ENCODE results near the gene DOCK2. TPM values are rescaled to one million over a fixed set of nuclear protein-coding genes. Genes with fewer than 3 reads are reported as not detected.
"Not testable (repeated sequence)": the region's sequence is repeated elsewhere in the genome, so short reads cannot be mapped to it uniquely, and the experiment has no call there.

The DOCK2 gene
- total and polyA plus RNA-seq, 4 donors, result 1.6 to 53.7 (median 21.6) TPM

GRCh38 chr5:170082701-170083100, 445.6 kb downstream of the DOCK2 start:
- ATAC-seq (ENCODE audit: low FRiP score), result no peak
- Histone ChIP-seq H3K4me3 (ENCODE audit: low read length in 2 of 2) (no peak overlapping the region), H3K9me3 (ENCODE audit: control insufficient read depth, low read length) (no peaks in the 10 kb centered on the region), H3K27ac (ENCODE audit: low read depth in 1 of 2, low read length in 2 of 2) (no peak overlapping the region), H3K4me1 (ENCODE audit: control insufficient read depth in 1 of 2, insufficient read depth in 2 of 2, low read length in 2 of 2) (no peaks in the 10 kb centered on the region), H3K27me3 (ENCODE audit: control insufficient read depth in 1 of 2, insufficient read depth in 2 of 2, low read length in 1 of 2) (no peaks in the 10 kb centered on the region), H3K36me3 (ENCODE audit: control insufficient read depth in 1 of 2, insufficient read depth in 2 of 2, low read length in 1 of 2) (no peaks in the 10 kb centered on the region)
- no peak for DNase-seq
- intact Hi-C loops (cut with DNase I), result no loop called here
- 80 to 85% methylated on average over 7 of the region's 7 CpGs for WGBS, 2 donors

- H3K27me3 ChIP-seq (ENCODE audit: control insufficient read depth in 1 of 2, insufficient read depth in 2 of 2, low read length in 1 of 2), result no peaks in the 10 kb centered on the region
- H3K27ac ChIP-seq (ENCODE audit: low read depth in 1 of 2, low read length in 2 of 2), result no peak overlapping the region
- H3K9me3 ChIP-seq (ENCODE audit: control insufficient read depth, low read length), result peaks cover 2% of the 10 kb centered on the region
- intact Hi-C loops (cut with DNase I), result no loop called here
- WGBS, 2 donors, result 81 to 86% methylated on average over 3 of the region's 3 CpGs
- no peak for ATAC-seq (ENCODE audit: low FRiP score)
- no peak for DNase-seq
- no peaks in the 10 kb centered on the region for H3K4me1 ChIP-seq (ENCODE audit: control insufficient read depth in 1 of 2, insufficient read depth in 2 of 2, low read length in 2 of 2)
- H3K4me3 ChIP-seq (ENCODE audit: low read length in 2 of 2), result no peak overlapping the region
- H3K36me3 ChIP-seq (ENCODE audit: control insufficient read depth in 1 of 2, insufficient read depth in 2 of 2, low read length in 1 of 2), result no peaks in the 10 kb centered on the region
Observed at GRCh38 chr5:170087168-170087817, 450.2 kb downstream of the DOCK2 start.

- peak; percentile 24 for ATAC-seq (ENCODE audit: low FRiP score)
- intact Hi-C loops (cut with DNase I), result no loop called here
- no peak for DNase-seq
Observed at GRCh38 chr5:170092455-170093101, 455.5 kb downstream of the DOCK2 start.

GRCh38 chr5:170094329-170094728, 457.3 kb downstream of the DOCK2 start:
- H3K9me3 ChIP-seq (ENCODE audit: control insufficient read depth, low read length); H3K36me3 ChIP-seq (ENCODE audit: control insufficient read depth in 1 of 2, insufficient read depth in 2 of 2, low read length in 1 of 2); H3K27me3 ChIP-seq (ENCODE audit: control insufficient read depth in 1 of 2, insufficient read depth in 2 of 2, low read length in 1 of 2); H3K4me3 ChIP-seq (ENCODE audit: low read length in 2 of 2); H3K4me1 ChIP-seq (ENCODE audit: control insufficient read depth in 1 of 2, insufficient read depth in 2 of 2, low read length in 2 of 2); intact Hi-C loops (cut with DNase I); ATAC-seq (ENCODE audit: low FRiP score); DNase-seq; H3K27ac ChIP-seq (ENCODE audit: low read depth in 1 of 2, low read length in 2 of 2): not testable (repeated sequence)
- WGBS, 2 donors, result 90 to 94% methylated on average over 10 of the region's 10 CpGs

More at GRCh38 chr5:170092455-170093101, 455.5 kb downstream of the DOCK2 start:
- H3K4me1 ChIP-seq (ENCODE audit: control insufficient read depth in 1 of 2, insufficient read depth in 2 of 2, low read length in 2 of 2), result no peaks in the 10 kb centered on the region
- no peaks in the 10 kb centered on the region for H3K27me3 ChIP-seq (ENCODE audit: control insufficient read depth in 1 of 2, insufficient read depth in 2 of 2, low read length in 1 of 2)
- peaks cover 2% of the 10 kb centered on the region for H3K9me3 ChIP-seq (ENCODE audit: control insufficient read depth, low read length)
- H3K36me3 ChIP-seq (ENCODE audit: control insufficient read depth in 1 of 2, insufficient read depth in 2 of 2, low read length in 1 of 2), result no peaks in the 10 kb centered on the region
- WGBS, 2 donors, result 44 to 46% methylated on average over 5 of the region's 5 CpGs
- H3K4me3 ChIP-seq (ENCODE audit: low read length in 2 of 2), result no peak overlapping the region
- H3K27ac ChIP-seq (ENCODE audit: low read depth in 1 of 2, low read length in 2 of 2), result no peak overlapping the region

GRCh38 chr5:170095646-170096045, 458.6 kb downstream of the DOCK2 start:
- H3K36me3 ChIP-seq (ENCODE audit: control insufficient read depth in 1 of 2, insufficient read depth in 2 of 2, low read length in 1 of 2), result no peaks in the 10 kb centered on the region
- H3K9me3 ChIP-seq (ENCODE audit: control insufficient read depth, low read length), result peaks cover 2% of the 10 kb centered on the region
- no peaks in the 10 kb centered on the region for H3K4me1 ChIP-seq (ENCODE audit: control insufficient read depth in 1 of 2, insufficient read depth in 2 of 2, low read length in 2 of 2)
- no peak overlapping the region for H3K4me3 ChIP-seq (ENCODE audit: low read length in 2 of 2)
- H3K27ac ChIP-seq (ENCODE audit: low read depth in 1 of 2, low read length in 2 of 2), result no peak overlapping the region
- ATAC-seq (ENCODE audit: low FRiP score), result no peak
- no peak for DNase-seq
- WGBS, 2 donors, result 43 to 44% methylated on average over 1 of the region's 1 CpG
- no peaks in the 10 kb centered on the region for H3K27me3 ChIP-seq (ENCODE audit: control insufficient read depth in 1 of 2, insufficient read depth in 2 of 2, low read length in 1 of 2)
- intact Hi-C loops (cut with DNase I), result no loop called here

- Histone ChIP-seq H3K4me1 (ENCODE audit: control insufficient read depth in 1 of 2, insufficient read depth in 2 of 2, low read length in 2 of 2) (no peaks in the 10 kb centered on the region), H3K27me3 (ENCODE audit: control insufficient read depth in 1 of 2, insufficient read depth in 2 of 2, low read length in 1 of 2) (no peaks in the 10 kb centered on the region), H3K4me3 (ENCODE audit: low read length in 2 of 2) (no peak overlapping the region), H3K27ac (ENCODE audit: low read depth in 1 of 2, low read length in 2 of 2) (no peak overlapping the region), H3K9me3 (ENCODE audit: control insufficient read depth, low read length) (no peaks in the 10 kb centered on the region), H3K36me3 (ENCODE audit: control insufficient read depth in 1 of 2, insufficient read depth in 2 of 2, low read length in 1 of 2) (no peaks in the 10 kb centered on the region)
- intact Hi-C loops (cut with DNase I), result no loop called here
- DNase-seq (peak in 1 of 2 donors; percentile 58), ATAC-seq (ENCODE audit: low FRiP score) (no peak)
- WGBS, 2 donors, result 74% methylated on average over 9 of the region's 9 CpGs
Observed at GRCh38 chr5:170097934-170098333, 460.9 kb downstream of the DOCK2 start.

GRCh38 chr5:170100066-170100943, 463.2 kb downstream of the DOCK2 start:
- Histone ChIP-seq H3K36me3 (ENCODE audit: control insufficient read depth in 1 of 2, insufficient read depth in 2 of 2, low read length in 1 of 2) (no peaks in the 10 kb centered on the region), H3K27ac (ENCODE audit: low read depth in 1 of 2, low read length in 2 of 2) (no peak overlapping the region), H3K9me3 (ENCODE audit: control insufficient read depth, low read length) (no peaks in the 10 kb centered on the region), H3K27me3 (ENCODE audit: control insufficient read depth in 1 of 2, insufficient read depth in 2 of 2, low read length in 1 of 2) (no peaks in the 10 kb centered on the region), H3K4me1 (ENCODE audit: control insufficient read depth in 1 of 2, insufficient read depth in 2 of 2, low read length in 2 of 2) (no peaks in the 10 kb centered on the region), H3K4me3 (ENCODE audit: low read length in 2 of 2) (no peak overlapping the region)
- peak; percentile 66 for ATAC-seq (ENCODE audit: low FRiP score)
- WGBS, 2 donors, result 31 to 32% methylated on average over 13 of the region's 13 CpGs
- intact Hi-C loops (cut with DNase I), result loop anchor here in 1 of 2 donors (2.0 to 10.0 kb wide), 2 partner anchors 84 to 324 kb away; no protein-coding TSS in a partner anchor
- peak; percentile 82 to 86 for DNase-seq

- no peak for DNase-seq
- 98 to 100% methylated on average over 1 of the region's 1 CpG for WGBS, 2 donors
- intact Hi-C loops (cut with DNase I), result loop anchor here (2.0 to 10.0 kb wide), 2 partner anchors 79 to 321 kb away; no protein-coding TSS in a partner anchor
Observed at GRCh38 chr5:170103447-170103846, 466.4 kb downstream of the DOCK2 start.

More at GRCh38 chr5:170103447-170103846, 466.4 kb downstream of the DOCK2 start:
- H3K4me3 ChIP-seq (ENCODE audit: low read length in 2 of 2), result no peak overlapping the region
- H3K4me1 ChIP-seq (ENCODE audit: control insufficient read depth in 1 of 2, insufficient read depth in 2 of 2, low read length in 2 of 2), result no peaks in the 10 kb centered on the region
- ATAC-seq (ENCODE audit: low FRiP score), result no peak
- H3K36me3 ChIP-seq (ENCODE audit: control insufficient read depth in 1 of 2, insufficient read depth in 2 of 2, low read length in 1 of 2), result no peaks in the 10 kb centered on the region
- no peaks in the 10 kb centered on the region for H3K27me3 ChIP-seq (ENCODE audit: control insufficient read depth in 1 of 2, insufficient read depth in 2 of 2, low read length in 1 of 2)
- no peak overlapping the region for H3K27ac ChIP-seq (ENCODE audit: low read depth in 1 of 2, low read length in 2 of 2)
- H3K9me3 ChIP-seq (ENCODE audit: control insufficient read depth, low read length), result no peaks in the 10 kb centered on the region
